HK-2 (cell line): Measurements from ENCODE around the gene TCTN3.
A peak's percentile ranks its signal among the peaks of the same experiment; 100 is the strongest.
"Not testable (repeated sequence)": the region's sequence is repeated elsewhere in the genome, so short reads cannot be mapped to it uniquely, and the experiment has no call there.

Experiments used
- DNase-seq: peaks from one replicate; pipeline ENCODE4 v3.0.0-alpha.2; 2018; ENCODE audit not compliant: unreplicated experiment

The TCTN3 gene

GRCh38 chr10:95628786-95629185 lies 64.9 kb downstream of the TCTN3 start:
- DNase-seq, result peak; percentile 29

- DNase-seq, result no peak
Observed at GRCh38 chr10:95626500-95626899, 67.2 kb downstream of the TCTN3 start.

- DNase-seq, result not testable (repeated sequence)
Observed at GRCh38 chr10:95620415-95620814, 73.3 kb downstream of the TCTN3 start.

- no peak for DNase-seq
Observed at GRCh38 chr10:95618101-95618500, 75.6 kb downstream of the TCTN3 start.

DNA sequence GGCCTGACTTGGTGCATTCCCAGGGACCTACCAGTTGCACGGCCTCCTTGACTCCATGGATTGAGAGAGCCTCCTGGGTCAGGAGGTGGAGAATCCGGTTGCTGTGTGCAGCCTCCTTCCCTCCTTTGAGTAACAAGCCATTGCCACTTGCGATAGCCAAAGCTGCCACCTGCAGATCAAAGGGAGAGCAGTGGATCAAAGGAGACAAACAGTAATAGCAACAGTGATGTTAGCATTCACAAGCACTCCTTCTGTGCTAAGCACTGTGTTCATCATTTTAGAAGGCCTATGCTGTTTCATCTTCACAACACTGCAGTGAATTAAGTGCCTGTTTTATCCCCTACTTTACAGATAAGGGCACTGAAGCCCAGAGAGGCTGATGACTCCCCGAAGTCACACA lies 77.3 kb downstream of the TCTN3 start:
- DNase-seq, result no peak
